K562 (cell line): ENCODE measurements around the gene MBP. TPM values are rescaled to one million over a fixed set of nuclear protein-coding genes. Genes with fewer than 3 reads are reported as not detected.

Source experiments
- ARNT ChIP-seq, 2 experiments: fragments of 450-650 bp; IDR thresholded peaks; 2 replicates each; pipeline ENCODE4 v1.6.1; 2016; ENCODE audit warnings: mild to moderate bottlenecking in 1 of 2
- BRD9 ChIP-seq: fragments of 450-650 bp; IDR thresholded peaks from 2 replicates; pipeline ENCODE4 v1.6.1; 2018; ENCODE audit warnings: low read depth; ENCODE audit not compliant: partially characterized antibody
- CTBP1 ChIP-seq: fragments of 450-650 bp; IDR thresholded peaks from 2 replicates; pipeline ENCODE4 v1.6.1; 2016; ENCODE audit warnings: borderline replicate concordance
- DEAF1 ChIP-seq: fragments of 450-650 bp; formaldehyde crosslinking; IDR thresholded peaks from 2 replicates; pipeline ENCODE4 v1.4.0; 2020; ENCODE audit warnings: mild to moderate bottlenecking, moderate library complexity
- DMBX1 ChIP-seq: fragments of 250-450 bp; sonication (Bioruptor Pico); IDR thresholded peaks from 2 replicates; pipeline ENCODE4 v1.8.0; 2022; ENCODE audit warnings: inconsistent platforms, mild to moderate bottlenecking, moderate library complexity, borderline replicate concordance
- E2F6 ChIP-seq, 2 experiments: IDR thresholded peaks; 2 replicates each; pipeline ENCODE4 v1.6.1; 2011; ENCODE audit warnings: borderline replicate concordance in 1 of 2, control low read depth in 1 of 2, low read depth in 1 of 2, low read length in 1 of 2, mild to moderate bottlenecking in 1 of 2, mixed read lengths in 1 of 2, moderate library complexity in 1 of 2; ENCODE audit not compliant: insufficient read depth in 1 of 2, insufficient read length in 1 of 2, poor library complexity in 1 of 2, severe bottlenecking in 1 of 2; ENCODE audit errors: extremely low read depth in 1 of 2
- HNRNPUL1 ChIP-seq: fragments of 200-400 bp; formaldehyde crosslinking; IDR thresholded peaks from 2 replicates; pipeline ENCODE4 v1.6.1; 2017; ENCODE audit warnings: low read length
- MGA ChIP-seq: fragments of 450-650 bp; IDR thresholded peaks from 2 replicates; pipeline ENCODE4 v1.6.1; 2016; ENCODE audit warnings: mild to moderate bottlenecking, moderate library complexity
- SIN3B ChIP-seq: fragments of 450-650 bp; IDR thresholded peaks from 2 replicates; pipeline ENCODE4 v1.6.1; 2017; ENCODE audit warnings: low read depth, mild to moderate bottlenecking, moderate library complexity
- SMC3 ChIP-seq: conservative IDR thresholded peaks from 2 replicates; pipeline ENCODE4 v1.6.1; 2011; ENCODE audit warnings: low read depth, low read length, improper control_type of control experiment; ENCODE audit not compliant: insufficient read depth
- TFAM ChIP-seq: fragments of 250-450 bp; sonication (Bioruptor Pico); conservative IDR thresholded peaks from 2 replicates; pipeline ENCODE4 v1.5.0; 2021; ENCODE audit warnings: mild to moderate bottlenecking, moderate library complexity
- ZC3H11A ChIP-seq: IDR thresholded peaks from 2 replicates; pipeline ENCODE4 v1.6.1; 2012; ENCODE audit warnings: low read depth, low read length, improper control_type of control experiment
- ZNF121 ChIP-seq: sonication (generic); formaldehyde crosslinking; conservative IDR thresholded peaks from 2 replicates; pipeline ENCODE4 v1.8.0; 2022; ENCODE audit warnings: missing genetic modification reagents
- ZNF124 ChIP-seq: sonication (generic); formaldehyde crosslinking; IDR thresholded peaks from 2 replicates; pipeline ENCODE4 v1.8.1; 2022; ENCODE audit warnings: missing genetic modification reagents
- ZNF232 ChIP-seq: sonication (generic); formaldehyde crosslinking; IDR thresholded peaks from 2 replicates; pipeline ENCODE4 v1.8.0; 2022; ENCODE audit warnings: mild to moderate bottlenecking, missing genetic modification reagents
- polyA plus RNA-seq, 8 experiments: library from polyadenylated mRNA; depleted of rRNA in 4 of 8; stranded (reverse) in 5 of 8; unstranded in 3 of 8; fragments of >200 nt; fragmentation: Nextera tagmentation in 2 of 8; fragmentation: Illumina TruSeq in 1 of 8; extraction: Ambion mirVana in 2 of 8; extraction: Trizol in 1 of 8; gene quantifications; 2 replicates each; pipeline versions ENCODE4 v1.2.1 to v1.2.3, GENCODE V29; 2011 to 2014; ENCODE audit warnings: inconsistent platforms in 1 of 8, missing spikeins in 1 of 8
- total RNA-seq, 7 experiments: library from RNA; depleted of rRNA in 6 of 7; stranded (reverse); fragments of >200 nt in 6 of 7; fragmentation: Illumina TruSeq in 2 of 7; extraction: Trizol in 2 of 7; gene quantifications; 2 replicates each; pipeline versions ENCODE4 v1.2.1 to v1.2.3, GENCODE V29; 2011 to 2021; ENCODE audit warnings: low replicate concordance in 1 of 7

Gene MBP
- total and polyA plus RNA-seq, 9 of the 15 experiments (the other 6 are each of a cell fraction or from before 2014, with no cell fraction given), result 0.09 TPM; not detected in 8

GRCh38 chr18:77106331-77106730, 26.3 kb downstream of the MBP start (continued):
- TF ChIP-seq E2F6 (IDR thresholded peaks at IDR 0.05; ENCODE audit: borderline replicate concordance in 1 of 2, extremely low read depth in 1 of 2, insufficient read depth in 1 of 2, insufficient read length in 1 of 2, low read depth in 1 of 2, low read length in 1 of 2, poor library complexity in 1 of 2, severe bottlenecking in 1 of 2), result peak in 1 of 2 experiments; percentile 59
- peak; percentile 65 for TF ChIP-seq MGA
- peak; percentile 79; the same call in 1 of the 2 replicates for TF ChIP-seq DMBX1
- TF ChIP-seq HNRNPUL1, result no peak
- no peak for TF ChIP-seq DEAF1
- TF ChIP-seq ZNF124, result no peak
- no peak for TF ChIP-seq CTBP1
- no peak for TF ChIP-seq ARNT (IDR thresholded peaks at IDR 0.05)
- TF ChIP-seq SIN3B, result no peak
- no peak for TF ChIP-seq BRD9
- TF ChIP-seq ZNF121 (CRISPR knock-in tag), result no peak
- no peak for TF ChIP-seq ZNF232
- TF ChIP-seq ZC3H11A, result no peak
- TF ChIP-seq SMC3, result no peak
- TF ChIP-seq TFAM (CRISPR knock-in tag), result no peak
